Mesendoderm (in vitro differentiated cells): ENCODE results near the gene INCENP. TPM values are rescaled to one million over a fixed set of nuclear protein-coding genes. Genes with fewer than 3 reads are reported as not detected.

Experiments used
- DNase-seq: peaks from one replicate; pipeline ENCODE4 v3.0.0; 2013
- H2AK5ac ChIP-seq: 2 replicates; pipeline ENCODE4 v1.6.1; 2013; ENCODE audit warnings: low read length, inconsistent platforms
- H2BK120ac ChIP-seq: 2 replicates; pipeline ENCODE4 v1.6.1; 2013; ENCODE audit warnings: low read depth, mild to moderate bottlenecking, low read length, moderate library complexity, mixed read lengths
- H2BK15ac ChIP-seq: replicated peaks from 2 replicates; pipeline ENCODE4 v1.6.1; 2013; ENCODE audit warnings: low read depth, mild to moderate bottlenecking, moderate library complexity
- H2BK5ac ChIP-seq: 2 replicates; pipeline ENCODE4 v1.6.1; 2013; ENCODE audit warnings: low read length, inconsistent platforms
- H3K18ac ChIP-seq: 2 replicates; pipeline ENCODE4 v1.6.1; 2013; ENCODE audit warnings: mild to moderate bottlenecking, low read length, mixed read lengths
- H3K23ac ChIP-seq: one replicate; pipeline ENCODE4 v1.6.1; 2013; ENCODE audit warnings: low read length
- H3K27ac ChIP-seq: 2 replicates; pipeline ENCODE4 v1.5.1; 2013; ENCODE audit warnings: low read depth, mild to moderate bottlenecking, inconsistent platforms, low read length, moderate library complexity
- H3K27me3 ChIP-seq: 2 replicates; pipeline ENCODE4 v1.6.1; 2013; ENCODE audit warnings: low read length, control low read depth, mild to moderate bottlenecking, inconsistent platforms; ENCODE audit not compliant: insufficient read depth, poor library complexity
- H3K36me3 ChIP-seq: 2 replicates; pipeline ENCODE4 v1.6.1; 2013; ENCODE audit warnings: low read length, inconsistent platforms; ENCODE audit not compliant: control insufficient read depth, insufficient read depth
- H3K4ac ChIP-seq: one replicate; pipeline ENCODE4 v1.6.1; 2013; ENCODE audit warnings: low read depth, mild to moderate bottlenecking, low read length, moderate library complexity
- H3K4me1 ChIP-seq: 2 replicates; pipeline ENCODE4 v1.6.1; 2013; ENCODE audit warnings: low read depth, low read length, inconsistent platforms; ENCODE audit not compliant: control insufficient read depth
- H3K4me2 ChIP-seq: 2 replicates; pipeline ENCODE4 v1.6.1; 2013; ENCODE audit warnings: low read length
- H3K4me3 ChIP-seq: 2 replicates; pipeline ENCODE4 v1.5.1; 2013; ENCODE audit warnings: mild to moderate bottlenecking, low read length
- H3K56ac ChIP-seq: one replicate; pipeline ENCODE4 v1.6.1; 2013; ENCODE audit warnings: low read length
- H3K79me1 ChIP-seq: 2 replicates; pipeline ENCODE4 v1.6.1; 2013; ENCODE audit warnings: low read length, inconsistent platforms
- H3K79me2 ChIP-seq: 2 replicates; pipeline ENCODE4 v1.6.1; 2013; ENCODE audit warnings: mild to moderate bottlenecking, low read length; ENCODE audit not compliant: control insufficient read depth, insufficient read depth
- H3K9ac ChIP-seq: 2 replicates; pipeline ENCODE4 v1.6.1; 2013; ENCODE audit warnings: low read length, inconsistent platforms
- H4K5ac ChIP-seq: one replicate; pipeline ENCODE4 v1.6.1; 2013; ENCODE audit warnings: low read length
- H4K8ac ChIP-seq: one replicate; pipeline ENCODE4 v1.6.1; 2013; ENCODE audit warnings: low read depth, mild to moderate bottlenecking, control low read depth, low read length, moderate library complexity
- WGBS: extraction: QIAGEN DNeasy Blood & Tissue Kit; methylation state at CpG from one replicate; pipeline ENCODE4 v1.1.7; 2013; ENCODE audit warnings: low lambda C conversion rate, missing lambda C conversion rate; ENCODE audit not compliant: insufficient coverage; ENCODE audit errors: extremely low coverage; 5-methylcytosine and 5-hydroxymethylcytosine counted together
- polyA plus RNA-seq, 2 experiments: library from polyadenylated mRNA; stranded (reverse); fragments of 200-250 nt; gene quantifications; one replicate each; pipeline ENCODE4 v1.2.3, GENCODE V29; 2013

Gene INCENP
- polyA plus RNA-seq (2013, experiment 1 of 2): 33.6 TPM
- polyA plus RNA-seq (2013, experiment 2 of 2): 33.1 TPM

DNA sequence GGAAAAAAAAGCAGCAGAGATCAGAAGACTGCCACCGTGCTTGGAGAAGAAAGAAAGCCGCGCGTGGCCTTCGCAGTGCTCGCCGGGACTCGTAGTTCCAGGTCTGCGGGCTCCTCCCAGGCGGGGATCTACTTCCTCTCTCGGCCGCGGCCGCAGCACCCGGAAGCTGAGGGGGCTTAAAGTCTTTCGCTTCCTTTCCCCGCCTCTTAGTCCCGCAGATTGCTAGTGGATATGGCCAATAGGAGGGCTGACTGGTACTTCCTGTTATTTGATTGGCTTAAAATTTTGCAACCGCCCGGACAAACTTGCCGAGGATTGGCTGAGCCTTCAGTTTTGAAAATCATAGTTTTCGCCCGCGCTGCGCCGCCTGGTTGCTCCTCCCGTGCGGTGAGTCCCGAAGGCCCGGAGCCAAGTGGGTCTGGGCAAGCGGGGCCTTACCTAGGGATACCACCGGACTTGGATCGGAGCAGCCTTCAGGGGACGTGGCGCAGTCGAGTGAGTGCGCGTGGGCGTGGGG, at the start of gene INCENP:
Gene INCENP, plus strand, starts transcription at position 343 of the 517 bp plus-strand sequence. CDS start 4,151 bp downstream, outside the sequence.
- Histone ChIP-seq H3K23ac (peak within 1 kb of the TSS; percentile 72), H3K18ac (peak within 1 kb of the TSS; percentile 5), H3K4ac (peak within 1 kb of the TSS; percentile 39), H3K79me2 (peaks cover 46% of the 10 kb centered on the region), H3K27ac (no peak within 1 kb of the TSS), H2BK120ac (no peak within 1 kb of the TSS), H2AK5ac (peak within 1 kb of the TSS; percentile 81), H4K5ac (no peak within 1 kb of the TSS), H3K27me3 (no peaks in the 10 kb centered on the region), H3K79me1 (peaks cover 21% of the 10 kb centered on the region), H3K36me3 (peaks cover 5% of the 10 kb centered on the region), H3K4me2 (peak within 1 kb of the TSS; percentile 79), H2BK15ac (no peak within 1 kb of the TSS), H2BK5ac (peak within 1 kb of the TSS; percentile 75), H3K9ac (peak within 1 kb of the TSS; percentile 86), H4K8ac (no peak within 1 kb of the TSS), H3K4me3 (peak within 1 kb of the TSS; percentile 91), H3K4me1 (peaks cover 5% of the 10 kb centered on the region), H3K56ac (peak within 1 kb of the TSS; percentile 99)
- DNase-seq: peak; percentile 99
- no CpG with 5 or more reads among the region's 39 CpGs for WGBS

DNA sequence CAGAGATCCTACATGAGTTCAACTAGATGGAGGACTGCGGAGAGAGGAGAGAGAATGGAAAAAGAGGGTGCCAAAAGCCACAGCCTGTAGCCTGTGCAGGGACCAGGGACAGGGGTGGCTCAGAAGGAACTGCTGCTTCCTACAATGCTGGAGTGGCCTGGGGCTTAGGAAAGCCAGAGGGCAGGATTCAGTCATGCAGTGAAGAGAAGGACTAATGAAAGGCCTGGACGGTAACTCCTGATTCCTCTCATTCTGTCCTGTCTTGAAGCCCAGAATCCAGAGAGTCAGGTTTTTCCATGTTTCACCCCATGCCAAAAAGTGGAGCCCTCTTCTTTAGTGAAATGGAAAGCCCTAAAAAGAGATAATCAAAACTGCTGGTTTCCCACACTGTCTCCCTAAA, 48.4 kb upstream of the INCENP start:
- Histone ChIP-seq H4K5ac (no peak overlapping the region), H3K27ac (no peak overlapping the region), H3K23ac (no peak overlapping the region), H3K36me3 (no peaks in the 10 kb centered on the region), H3K79me1 (no peaks in the 10 kb centered on the region), H2AK5ac (no peak overlapping the region), H3K18ac (no peak overlapping the region), H2BK15ac (no peak overlapping the region), H3K9ac (no peak overlapping the region), H3K4ac (no peak overlapping the region), H2BK5ac (no peak overlapping the region), H3K4me2 (no peak overlapping the region), H3K79me2 (no peaks in the 10 kb centered on the region), H3K56ac (no peak overlapping the region), H3K4me1 (no peaks in the 10 kb centered on the region), H3K4me3 (no peak overlapping the region), H4K8ac (no peak overlapping the region), H3K27me3 (no peaks in the 10 kb centered on the region), H2BK120ac (no peak overlapping the region)
- WGBS: no CpG with 5 or more reads among the region's 2 CpGs
- DNase-seq: no peak

DNA sequence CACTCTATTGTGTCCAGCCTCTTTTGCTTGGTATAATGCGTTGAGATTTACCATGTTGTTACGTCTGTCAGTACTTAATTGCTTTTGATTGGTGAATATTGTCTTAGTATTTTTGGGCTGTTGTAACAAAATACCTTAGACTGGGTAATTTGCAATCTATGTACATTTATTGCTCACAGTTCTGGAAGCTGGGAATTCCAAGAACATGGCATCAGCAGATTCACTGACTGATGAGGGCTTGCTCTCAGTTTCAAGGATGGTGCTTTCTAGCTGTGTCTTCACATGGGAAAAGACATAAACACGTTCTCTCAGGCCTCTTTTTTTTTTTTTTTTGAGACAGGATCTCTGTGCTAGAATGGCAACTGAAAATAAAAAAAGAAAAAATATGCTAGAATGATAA, 46.7 kb upstream of the INCENP start:
- Histone ChIP-seq H3K4ac (no peak overlapping the region), H2BK15ac (no peak overlapping the region), H3K4me2 (no peak overlapping the region), H3K56ac (no peak overlapping the region), H4K8ac (no peak overlapping the region), H3K4me3 (no peak overlapping the region), H3K36me3 (no peaks in the 10 kb centered on the region), H3K27ac (no peak overlapping the region), H4K5ac (no peak overlapping the region), H3K4me1 (no peaks in the 10 kb centered on the region), H2AK5ac (no peak overlapping the region), H3K9ac (no peak overlapping the region), H3K23ac (no peak overlapping the region), H3K79me2 (no peaks in the 10 kb centered on the region), H3K27me3 (no peaks in the 10 kb centered on the region), H3K18ac (no peak overlapping the region), H2BK5ac (no peak overlapping the region), H3K79me1 (no peaks in the 10 kb centered on the region), H2BK120ac (no peak overlapping the region)
- no peak for DNase-seq
- no CpG with 5 or more reads among the region's 3 CpGs for WGBS

DNA sequence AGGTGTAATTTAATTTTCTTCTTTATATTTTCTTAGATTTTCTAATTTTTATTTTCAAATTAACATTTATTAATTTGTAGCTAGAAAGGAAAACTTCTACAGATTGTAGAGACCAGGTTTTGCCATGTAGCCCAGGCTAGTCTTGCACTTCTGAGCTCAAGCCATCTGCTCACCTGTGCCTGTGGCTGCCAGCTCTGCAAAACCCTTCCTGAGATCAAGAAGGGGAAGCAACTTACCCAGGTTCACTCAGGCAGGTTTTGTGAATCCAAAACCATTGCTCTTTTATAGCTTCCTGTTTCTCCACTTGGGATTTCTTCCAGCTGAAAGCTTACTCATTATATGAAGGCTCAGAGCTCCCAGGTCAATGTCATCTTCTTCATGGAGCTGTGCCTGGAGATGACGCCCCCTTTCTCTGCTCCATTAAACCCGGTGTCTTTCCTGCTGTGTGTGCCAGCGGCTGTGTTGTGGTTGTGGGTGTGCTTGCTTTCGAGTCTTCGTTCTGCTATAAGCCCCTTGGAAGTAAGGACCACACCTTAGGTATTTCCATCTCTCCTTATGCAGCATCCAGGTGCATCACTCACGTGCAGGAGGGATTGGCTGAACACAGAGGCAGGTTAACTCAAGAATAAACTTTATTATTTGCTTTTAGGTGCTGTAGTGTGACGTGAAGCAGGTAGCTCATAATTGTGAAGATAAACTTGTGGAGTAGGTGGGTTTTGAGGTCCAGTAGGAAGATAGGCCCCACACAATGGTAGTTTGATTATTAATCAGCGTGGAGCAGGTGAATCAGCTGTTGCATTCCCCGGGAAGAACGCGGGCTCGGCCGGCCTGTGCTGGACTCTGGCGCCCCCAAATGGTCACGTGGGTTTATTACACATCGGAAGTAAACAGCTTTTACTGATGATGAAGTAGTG, 42.2 kb upstream of the INCENP start:
- Histone ChIP-seq H3K27me3 (no peaks in the 10 kb centered on the region), H2AK5ac (no peak overlapping the region), H4K8ac (no peak overlapping the region), H3K18ac (no peak overlapping the region), H3K4ac (no peak overlapping the region), H2BK15ac (no peak overlapping the region), H3K4me2 (no peak overlapping the region), H3K27ac (no peak overlapping the region), H4K5ac (no peak overlapping the region), H3K9ac (no peak overlapping the region), H3K4me1 (no peaks in the 10 kb centered on the region), H3K56ac (no peak overlapping the region), H2BK120ac (no peak overlapping the region), H3K79me1 (no peaks in the 10 kb centered on the region), H3K79me2 (no peaks in the 10 kb centered on the region), H3K23ac (no peak overlapping the region), H3K36me3 (no peaks in the 10 kb centered on the region), H2BK5ac (no peak overlapping the region), H3K4me3 (no peak overlapping the region)
- WGBS: no CpG with 5 or more reads among the region's 16 CpGs
- DNase-seq: peak; percentile 66

DNA sequence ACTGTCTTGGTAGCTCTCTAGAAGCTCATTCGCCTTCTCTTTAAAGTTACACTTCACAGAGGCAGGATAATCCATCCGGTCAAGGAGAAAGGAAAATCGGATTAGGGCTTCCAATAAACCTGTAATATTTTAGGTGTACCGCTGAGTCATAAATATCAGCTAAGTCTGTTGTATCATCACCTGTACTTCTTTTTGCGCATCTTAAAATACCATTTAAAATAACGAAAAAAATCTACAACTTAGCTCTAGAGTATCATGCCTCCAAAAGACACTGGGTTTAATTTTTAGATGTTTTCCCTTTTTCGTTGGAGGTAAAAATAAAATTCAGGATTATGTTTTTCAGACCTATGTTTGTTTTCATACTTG, 41.5 kb upstream of the INCENP start:
- 100% methylated on average over 2 of the region's 7 CpGs for WGBS
- Histone ChIP-seq H3K23ac (no peak overlapping the region), H4K5ac (no peak overlapping the region), H3K27ac (no peak overlapping the region), H3K4ac (no peak overlapping the region), H3K18ac (no peak overlapping the region), H2AK5ac (no peak overlapping the region), H3K79me2 (no peaks in the 10 kb centered on the region), H2BK120ac (no peak overlapping the region), H3K4me1 (no peaks in the 10 kb centered on the region), H3K79me1 (no peaks in the 10 kb centered on the region), H3K27me3 (no peaks in the 10 kb centered on the region), H4K8ac (no peak overlapping the region), H2BK5ac (no peak overlapping the region), H3K9ac (no peak overlapping the region), H3K56ac (no peak overlapping the region), H3K36me3 (no peaks in the 10 kb centered on the region), H3K4me3 (no peak overlapping the region), H3K4me2 (no peak overlapping the region), H2BK15ac (no peak overlapping the region)
- DNase-seq: no peak
